GM04503 (cell line): Measurements from ENCODE around the gene MALL.
"Not testable (repeated sequence)": the region's sequence is repeated elsewhere in the genome, so short reads cannot be mapped to it uniquely, and the experiment has no call there.

Experiments used
- DNase-seq: peaks from one replicate; pipeline ENCODE4 v3.0.0-alpha.2; 2012; ENCODE audit warnings: low read depth

The MALL gene

DNA sequence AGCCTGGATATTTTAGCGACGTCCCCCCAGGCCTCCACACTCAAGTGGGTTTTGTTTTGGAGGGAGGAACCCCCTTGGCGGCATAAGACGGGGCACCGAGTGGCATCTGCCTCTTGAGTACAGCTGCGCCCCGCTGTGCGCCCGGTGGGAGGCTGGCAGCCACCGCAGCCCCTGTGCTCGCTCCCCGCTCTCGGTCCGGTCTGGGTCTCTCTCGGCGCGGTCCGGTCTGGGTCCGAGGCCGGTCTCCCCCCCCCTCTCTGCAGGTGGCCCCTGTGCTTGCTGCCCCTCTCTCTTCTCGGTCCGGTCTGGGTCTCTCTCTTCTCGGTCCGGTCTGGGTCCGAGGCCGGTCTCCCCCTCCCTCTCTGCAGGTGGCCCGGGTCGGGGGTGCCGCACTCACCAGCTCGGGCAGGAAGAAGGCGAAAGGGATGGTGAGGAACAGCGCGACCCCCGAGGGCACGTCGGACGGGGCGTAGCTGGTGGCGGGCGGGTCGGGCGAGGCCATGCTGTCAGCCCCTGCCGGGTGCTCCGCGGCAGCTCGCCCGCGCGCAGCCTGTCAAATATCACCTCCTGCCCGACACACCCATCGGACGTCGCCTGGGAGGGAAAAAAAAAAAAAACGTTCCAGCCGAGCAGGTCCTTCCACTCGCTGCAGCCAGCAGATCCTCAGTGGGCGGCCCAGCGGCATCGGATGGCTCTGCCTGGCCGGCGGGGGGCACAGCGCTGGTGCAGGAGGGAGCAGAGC lies at the start of gene MALL:
Gene MALL (minus strand): TSS at position 532 of the 742 bp plus-strand sequence. CDS start 30 bp downstream, at position 502.
- no peak for DNase-seq

GRCh38 chr2:110157153-110157793 lies 41.7 kb upstream of the MALL start:
- peak; percentile 20 for DNase-seq

GRCh38 chr2:110154828-110155227 lies 39.2 kb upstream of the MALL start:
- DNase-seq, result not testable (repeated sequence)

GRCh38 chr2:110154188-110154587 lies 38.6 kb upstream of the MALL start:
- not testable (repeated sequence) for DNase-seq

- no peak for DNase-seq
Observed at GRCh38 chr2:110153416-110153815, 37.8 kb upstream of the MALL start.

DNA sequence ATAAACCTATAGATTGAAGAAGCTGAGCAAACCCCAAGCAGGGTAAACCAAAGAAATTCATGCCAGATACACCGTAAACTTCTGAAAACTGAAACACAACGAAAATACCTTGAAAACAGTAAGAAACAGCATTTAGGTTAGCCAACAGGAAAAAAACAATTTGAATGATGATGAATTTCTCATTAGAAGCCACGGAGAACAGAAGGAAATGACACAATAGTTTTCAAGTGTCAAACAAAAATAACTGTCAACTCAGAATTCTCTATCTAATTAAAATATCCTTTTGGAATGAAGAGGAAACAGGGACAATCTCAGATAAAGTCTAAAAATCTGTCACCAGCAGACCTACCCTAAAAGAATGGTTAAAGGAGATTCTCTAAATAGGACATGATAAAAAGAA lies 37.3 kb upstream of the MALL start:
- no peak for DNase-seq

- DNase-seq, result no peak
Observed at GRCh38 chr2:110149330-110150220, 34.0 kb upstream of the MALL start.

DNA sequence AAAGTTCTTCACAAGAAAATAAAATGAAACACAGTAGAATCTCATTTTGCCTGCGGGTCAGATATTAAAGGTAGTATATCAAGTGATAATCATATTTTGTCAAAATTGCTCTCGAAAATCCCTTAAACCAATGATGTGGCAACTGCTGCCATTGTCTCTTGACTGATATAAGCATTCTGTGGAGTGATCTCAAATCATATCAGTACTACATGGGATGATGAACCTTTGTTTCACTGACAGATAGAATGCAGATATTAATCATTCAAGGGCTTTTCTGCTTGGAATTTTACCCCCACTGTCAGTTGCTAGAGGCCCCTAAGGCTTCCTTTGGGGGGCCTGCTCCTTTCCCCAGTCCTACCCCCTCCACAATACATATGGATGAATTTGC lies 31.3 kb upstream of the MALL start:
- no peak for DNase-seq

DNA sequence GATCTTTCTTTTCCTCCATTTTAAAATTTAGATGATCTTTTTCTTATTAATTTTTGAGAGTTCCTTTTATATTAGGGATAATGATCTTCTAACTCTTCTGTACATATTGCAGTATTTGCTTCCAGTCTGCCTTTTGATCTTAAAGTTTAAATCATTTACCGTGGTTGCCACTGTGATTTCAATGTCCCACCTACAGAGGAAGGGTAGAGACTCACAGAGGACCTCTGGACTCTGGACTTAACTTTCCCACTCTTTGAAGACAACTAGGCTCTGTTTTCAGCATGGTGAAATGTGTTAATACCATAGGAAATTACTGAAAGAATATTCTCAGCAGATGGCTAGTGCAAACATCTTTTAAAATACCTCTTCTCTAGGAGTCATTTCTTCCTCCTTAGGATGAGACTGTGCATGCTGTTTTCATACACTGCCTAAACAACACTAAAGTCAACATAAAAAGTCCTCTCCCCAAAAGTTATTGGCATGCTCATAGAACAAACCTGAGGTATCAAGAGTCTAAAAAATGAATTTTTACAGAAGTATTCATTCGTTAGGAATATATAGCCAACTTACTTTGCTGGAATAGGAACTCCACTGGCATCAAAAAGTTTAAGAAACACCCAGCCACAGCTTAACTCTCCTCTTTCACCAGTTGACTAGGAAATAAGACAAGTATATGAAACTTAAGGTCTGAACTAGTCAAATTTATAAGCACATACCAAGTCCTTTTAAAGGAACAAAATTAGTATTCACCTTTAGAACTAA lies 30.7 kb upstream of the MALL start:
- no peak for DNase-seq

DNA sequence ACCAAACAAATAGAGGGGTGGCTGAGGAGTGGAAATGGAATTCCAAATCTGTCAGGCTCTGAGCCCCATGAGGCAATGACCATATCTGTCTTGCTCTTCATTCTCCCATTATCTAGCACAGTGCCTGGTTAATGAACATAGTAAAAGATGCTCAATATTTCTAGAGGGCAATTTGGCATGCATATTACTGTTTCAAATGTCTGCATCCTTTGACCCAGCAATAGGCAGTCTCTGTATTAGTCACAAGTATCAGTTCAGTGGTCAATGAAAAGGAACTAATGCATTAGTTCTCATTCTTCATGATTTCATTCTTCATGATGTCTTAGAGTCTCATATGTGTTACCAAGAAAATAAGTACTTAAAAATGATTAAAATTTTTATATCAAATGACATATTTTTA lies 28.4 kb upstream of the MALL start:
- DNase-seq, result no peak

- DNase-seq, result no peak
Observed at GRCh38 chr2:110140401-110140800, 24.8 kb upstream of the MALL start.

GRCh38 chr2:110134025-110134424 lies 18.4 kb upstream of the MALL start:
- DNase-seq, result no peak

DNA sequence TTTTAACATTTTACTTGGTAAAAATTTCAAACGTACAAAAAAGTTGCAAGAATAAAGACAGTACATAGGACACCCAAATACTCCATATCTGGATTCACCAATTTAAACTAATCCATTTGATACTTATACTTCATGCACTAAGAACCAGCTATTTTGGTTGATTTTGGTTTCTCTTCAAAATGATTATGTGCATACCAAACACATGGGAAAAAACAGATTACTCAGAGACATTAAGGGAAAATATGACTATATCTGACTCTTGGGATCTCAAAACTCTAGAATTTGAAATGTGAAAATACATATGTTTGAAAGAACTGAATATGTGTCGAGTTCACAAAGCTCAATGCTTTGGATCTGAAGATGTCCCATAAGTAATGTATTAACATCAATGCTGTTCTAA lies 15.5 kb upstream of the MALL start:
- no peak for DNase-seq

DNA sequence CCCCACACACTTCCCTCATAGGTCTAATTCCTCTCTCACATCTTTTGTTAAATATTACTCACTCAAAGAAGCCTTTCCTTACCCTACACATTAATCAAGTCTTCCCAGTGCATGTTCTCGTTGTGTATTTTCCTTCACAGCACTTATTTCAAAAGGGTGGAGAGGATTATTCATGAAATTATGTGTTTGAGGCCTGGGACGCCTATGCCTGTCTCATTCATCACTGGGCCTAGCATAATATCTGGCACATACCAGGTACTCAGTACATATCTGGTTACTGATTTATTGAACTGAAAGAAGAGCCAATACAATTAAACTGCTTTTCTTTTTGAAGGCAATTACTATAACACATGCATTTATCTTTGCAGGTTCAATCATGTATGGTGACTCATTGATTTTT lies 15.1 kb upstream of the MALL start:
- DNase-seq, result no peak

DNA sequence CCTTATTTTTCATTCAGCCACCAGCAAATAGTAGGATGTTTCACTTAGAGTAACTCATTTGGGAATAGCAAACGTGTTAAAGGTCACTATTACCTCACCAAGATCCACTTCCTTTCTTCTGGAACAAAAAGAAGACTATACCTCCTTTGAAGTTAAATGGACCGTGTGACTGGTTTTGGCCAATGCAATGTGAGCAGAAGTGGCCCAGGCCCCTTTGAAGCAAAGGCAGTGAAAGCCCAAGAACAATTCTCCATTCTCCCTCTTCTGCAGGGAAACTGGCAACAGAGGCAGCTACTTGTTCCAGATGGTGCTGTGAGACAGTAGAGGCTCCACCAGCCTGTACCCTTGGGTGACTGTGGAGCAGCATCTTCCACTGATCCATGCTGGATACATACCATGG lies 11.3 kb upstream of the MALL start:
- no peak for DNase-seq

- DNase-seq, result no peak
Observed at GRCh38 chr2:110126086-110126773, 10.6 kb upstream of the MALL start.

DNA sequence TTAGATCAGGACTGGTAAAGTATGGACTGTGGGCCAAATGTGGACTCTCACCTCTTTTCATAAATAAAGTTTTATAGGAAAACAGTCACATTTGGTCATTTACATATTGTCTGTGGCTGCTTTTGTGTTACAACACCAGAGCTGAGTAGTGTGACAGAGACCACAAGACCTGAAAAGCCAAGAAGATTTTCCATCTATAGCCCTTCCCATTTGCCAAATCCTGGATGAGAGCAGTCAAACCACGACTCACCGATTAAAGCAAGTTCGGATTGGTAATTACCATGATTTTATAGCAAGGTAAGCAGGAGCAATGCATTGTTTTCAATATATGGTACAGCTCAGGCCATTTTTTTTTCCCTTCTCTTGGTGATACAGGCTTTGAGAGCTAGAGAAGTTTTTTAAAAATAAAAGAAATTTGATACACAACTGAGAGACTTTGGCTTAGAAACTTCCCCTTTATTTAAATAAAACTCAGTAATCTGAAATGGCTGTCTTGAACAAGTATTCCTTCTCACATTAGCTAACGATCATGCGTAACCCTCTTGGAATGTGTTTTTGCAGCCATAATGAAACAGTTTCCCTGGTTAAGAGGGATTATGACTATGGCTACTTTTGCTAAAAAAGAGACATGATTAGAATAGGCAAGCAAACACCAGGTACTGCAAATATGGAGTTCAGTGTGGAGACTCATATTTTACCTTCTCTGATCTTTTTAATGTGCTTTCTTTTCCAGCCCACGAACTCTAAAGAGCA lies 9.5 kb upstream of the MALL start:
- DNase-seq, result no peak

DNA sequence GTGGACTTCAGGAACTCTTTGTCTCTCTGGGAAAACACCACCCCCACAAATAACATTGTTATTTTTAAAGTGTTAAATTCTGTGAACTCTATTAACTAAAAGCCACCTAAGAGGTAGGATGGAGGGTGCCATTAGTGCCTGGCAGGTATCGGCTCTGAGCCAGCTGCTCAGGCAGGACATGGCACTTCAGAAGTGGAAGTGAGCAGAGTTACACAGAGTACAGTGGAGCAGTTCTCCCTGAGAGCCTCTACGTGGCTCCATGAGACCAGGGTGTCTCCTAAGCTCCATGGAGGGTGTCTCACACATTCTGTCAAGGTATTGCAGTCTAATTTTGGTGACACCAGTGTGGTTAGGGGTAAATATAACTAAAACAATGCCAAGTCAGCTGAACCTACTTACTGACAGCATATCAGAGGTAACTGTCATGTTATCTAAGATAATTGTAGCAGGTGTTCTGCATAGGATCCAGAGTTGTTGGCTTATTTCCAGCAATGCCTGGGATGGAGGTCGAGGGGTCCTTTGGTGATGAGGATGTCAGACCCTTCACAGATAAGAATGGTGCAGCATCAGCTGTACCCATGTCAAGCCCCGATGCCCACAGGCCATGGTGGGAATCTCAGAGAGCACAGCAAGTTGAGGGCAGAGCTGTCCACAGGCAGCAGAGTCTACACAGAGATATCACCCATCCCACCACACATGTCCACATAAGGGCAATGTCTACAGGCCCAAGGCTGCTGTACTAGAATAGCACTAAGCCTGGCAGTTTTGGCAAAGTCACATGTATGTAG lies 8.6 kb upstream of the MALL start:
- DNase-seq, result no peak

GRCh38 chr2:110121592-110121991 lies 6.0 kb upstream of the MALL start:
- DNase-seq, result no peak

- no peak for DNase-seq
Observed at GRCh38 chr2:110121052-110121334, 5.4 kb upstream of the MALL start.
